ENCODE results near the gene CARD19.

DNA sequence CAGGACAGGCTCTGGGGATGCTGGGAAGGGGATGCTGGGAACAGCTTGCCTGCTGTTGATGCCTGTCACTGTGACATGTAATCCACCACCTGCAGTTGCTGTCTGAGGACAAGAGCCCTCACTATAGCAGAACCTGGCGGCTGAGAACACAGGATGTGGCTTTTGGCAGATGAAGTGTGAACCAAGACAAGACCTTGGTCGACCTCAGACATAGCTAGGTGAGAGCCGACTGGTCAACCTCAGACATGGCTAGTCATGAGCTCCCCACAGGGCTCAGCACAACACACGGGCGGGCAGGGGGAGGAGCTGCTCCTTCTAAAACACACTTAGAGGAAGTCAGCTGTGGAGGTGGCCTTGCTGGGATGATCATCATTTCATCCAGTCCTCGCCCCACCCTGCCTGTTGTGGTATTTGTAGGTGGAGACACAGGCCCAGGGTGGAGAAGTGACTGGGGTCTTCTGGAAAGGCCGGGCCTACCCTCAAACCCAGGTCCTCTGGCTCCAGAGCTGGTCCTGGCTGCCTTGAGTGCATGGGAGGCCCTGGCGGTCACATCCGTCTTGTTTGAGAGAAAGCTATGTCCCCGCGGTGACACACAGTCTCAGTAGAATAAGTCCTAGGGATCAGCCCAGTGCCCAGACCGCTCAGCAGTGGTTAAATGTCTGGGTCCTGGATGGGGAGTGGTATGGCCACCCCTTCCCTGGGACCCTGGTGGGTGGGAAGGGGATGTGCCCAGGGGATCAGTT is 31.5 kb upstream of the CARD19 start:
- TF ChIP-seq CTCF (IDR thresholded peaks at IDR 0.05) (no peak), POLR2A (IDR thresholded peaks at IDR 0.05) (no peak)
